ENCODE data around the gene ASB15.

Gene ASB15

GRCh38 chr7:123600876-123601275, 745 bp upstream of the ASB15 start:
- H3K36me3 ChIP-seq (ENCODE audit: control insufficient read depth, insufficient read depth, low read length): no peaks in the 10 kb centered on the region
- no peaks in the 10 kb centered on the region for H3K9me3 ChIP-seq (ENCODE audit: control insufficient read depth, low read length)
- H3K4me1 ChIP-seq: no peaks in the 10 kb centered on the region
- no peak overlapping the region for H2AFZ ChIP-seq
- no peak overlapping the region for H3K4me3 ChIP-seq (ENCODE audit: low read depth, low read length)
- H3K4me2 ChIP-seq (ENCODE audit: low read length): no peak overlapping the region
- no peak overlapping the region for H3K9ac ChIP-seq
- no peaks in the 10 kb centered on the region for H3K27me3 ChIP-seq (ENCODE audit: control insufficient read depth, insufficient read depth, low read length)
- TF ChIP-seq, protein P1, sequence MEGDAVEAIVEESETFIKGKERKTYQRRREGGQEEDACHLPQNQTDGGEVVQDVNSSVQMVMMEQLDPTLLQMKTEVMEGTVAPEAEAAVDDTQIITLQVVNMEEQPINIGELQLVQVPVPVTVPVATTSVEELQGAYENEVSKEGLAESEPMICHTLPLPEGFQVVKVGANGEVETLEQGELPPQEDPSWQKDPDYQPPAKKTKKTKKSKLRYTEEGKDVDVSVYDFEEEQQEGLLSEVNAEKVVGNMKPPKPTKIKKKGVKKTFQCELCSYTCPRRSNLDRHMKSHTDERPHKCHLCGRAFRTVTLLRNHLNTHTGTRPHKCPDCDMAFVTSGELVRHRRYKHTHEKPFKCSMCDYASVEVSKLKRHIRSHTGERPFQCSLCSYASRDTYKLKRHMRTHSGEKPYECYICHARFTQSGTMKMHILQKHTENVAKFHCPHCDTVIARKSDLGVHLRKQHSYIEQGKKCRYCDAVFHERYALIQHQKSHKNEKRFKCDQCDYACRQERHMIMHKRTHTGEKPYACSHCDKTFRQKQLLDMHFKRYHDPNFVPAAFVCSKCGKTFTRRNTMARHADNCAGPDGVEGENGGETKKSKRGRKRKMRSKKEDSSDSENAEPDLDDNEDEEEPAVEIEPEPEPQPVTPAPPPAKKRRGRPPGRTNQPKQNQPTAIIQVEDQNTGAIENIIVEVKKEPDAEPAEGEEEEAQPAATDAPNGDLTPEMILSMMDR (IDR thresholded peaks at IDR 0.05): no peak
- H3K79me2 ChIP-seq: no peaks in the 10 kb centered on the region
- no peak overlapping the region for H3K27ac ChIP-seq

- Histone ChIP-seq H3K79me2 (no peaks in the 10 kb centered on the region), H3K9me3 (ENCODE audit: control insufficient read depth, low read length) (no peaks in the 10 kb centered on the region), H3K36me3 (ENCODE audit: control insufficient read depth, insufficient read depth, low read length) (no peaks in the 10 kb centered on the region), H3K4me3 (ENCODE audit: low read depth, low read length) (no peak overlapping the region), H3K9ac (no peak overlapping the region), H2AFZ (no peak overlapping the region), H3K4me2 (ENCODE audit: low read length) (no peak overlapping the region), H3K27ac (no peak overlapping the region), H3K4me1 (no peaks in the 10 kb centered on the region), H3K27me3 (ENCODE audit: control insufficient read depth, insufficient read depth, low read length) (no peaks in the 10 kb centered on the region)
- TF ChIP-seq, protein P1 (IDR thresholded peaks at IDR 0.05): no peak
Observed at GRCh38 chr7:123602648-123603047, 1.0 kb downstream of the ASB15 start.

DNA sequence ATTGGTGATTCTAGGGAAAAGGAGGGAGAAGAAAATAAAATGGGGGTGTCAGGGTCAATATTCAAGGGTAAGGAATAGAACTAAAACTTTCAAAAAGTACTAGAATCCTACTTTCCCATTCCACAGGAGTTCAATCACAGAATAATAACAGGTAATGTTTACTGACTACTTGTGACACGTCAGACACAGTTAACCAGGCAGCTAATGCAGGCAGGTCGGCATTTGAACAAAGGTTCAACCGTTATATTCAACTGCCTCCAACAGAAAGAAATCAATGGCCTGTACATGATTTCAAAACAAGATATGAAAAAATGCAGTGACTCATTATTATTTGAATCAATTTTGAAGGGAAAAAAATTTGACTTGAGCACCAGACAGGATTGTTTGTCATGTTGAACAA, 3.1 kb downstream of the ASB15 start:
- no peak overlapping the region for H2AFZ ChIP-seq
- H3K79me2 ChIP-seq: no peaks in the 10 kb centered on the region
- no peak overlapping the region for H3K27ac ChIP-seq
- H3K9me3 ChIP-seq (ENCODE audit: control insufficient read depth, low read length): no peaks in the 10 kb centered on the region
- TF ChIP-seq, protein P1 (IDR thresholded peaks at IDR 0.05): no peak
- no peak overlapping the region for H3K9ac ChIP-seq
- no peak overlapping the region for H3K4me2 ChIP-seq (ENCODE audit: low read length)
- H3K36me3 ChIP-seq (ENCODE audit: control insufficient read depth, insufficient read depth, low read length): no peaks in the 10 kb centered on the region
- no peaks in the 10 kb centered on the region for H3K4me1 ChIP-seq
- no peaks in the 10 kb centered on the region for H3K27me3 ChIP-seq (ENCODE audit: control insufficient read depth, insufficient read depth, low read length)
- H3K4me3 ChIP-seq (ENCODE audit: low read depth, low read length): no peak overlapping the region

- H3K4me3 ChIP-seq (ENCODE audit: low read depth, low read length): no peak overlapping the region
- H3K36me3 ChIP-seq (ENCODE audit: control insufficient read depth, insufficient read depth, low read length): no peaks in the 10 kb centered on the region
- H3K4me2 ChIP-seq (ENCODE audit: low read length): no peak overlapping the region
- no peaks in the 10 kb centered on the region for H3K4me1 ChIP-seq
- H3K9ac ChIP-seq: no peak overlapping the region
- no peaks in the 10 kb centered on the region for H3K9me3 ChIP-seq (ENCODE audit: control insufficient read depth, low read length)
- H3K79me2 ChIP-seq: no peaks in the 10 kb centered on the region
- no peak overlapping the region for H3K27ac ChIP-seq
- H2AFZ ChIP-seq: no peak overlapping the region
- TF ChIP-seq, protein P1 (IDR thresholded peaks at IDR 0.05): no peak
- no peaks in the 10 kb centered on the region for H3K27me3 ChIP-seq (ENCODE audit: control insufficient read depth, insufficient read depth, low read length)
Observed at GRCh38 chr7:123607423-123607975, 5.9 kb downstream of the ASB15 start.
